ENCODE measurements around the gene PMIS2. TPM values are rescaled to one million over a fixed set of nuclear protein-coding genes. Genes with fewer than 3 reads are reported as not detected.

The PMIS2 gene
- total RNA-seq, 1 donor from 2014 or later, result not detected

GRCh38 chr19:35633727-35634440 lies 47.9 kb downstream of the PMIS2 start:
- Mint-ChIP-seq H3K27ac (ENCODE audit: unreplicated experiment) (no peak overlapping the region), H3K4me3 (ENCODE audit: unreplicated experiment) (no peak overlapping the region), H3K9me3 (ENCODE audit: unreplicated experiment) (no peaks in the 10 kb centered on the region), H3K4me1 (ENCODE audit: low read depth, unreplicated experiment) (peaks cover 2% of the 10 kb centered on the region), H3K36me3 (ENCODE audit: low read depth, unreplicated experiment) (peaks cover 14% of the 10 kb centered on the region), H3K27me3 (ENCODE audit: low read depth, unreplicated experiment) (no peaks in the 10 kb centered on the region)
- no peaks in the 10 kb centered on the region for H3K9me3 ChIP-seq (ENCODE audit: insufficient read depth, low read depth, low read length)
- H2AFZ ChIP-seq (ENCODE audit: low read depth, low read length), result no peak overlapping the region
- no peak overlapping the region for H3K4me3 ChIP-seq (ENCODE audit: insufficient read depth, low read depth, low read length)
- peaks cover 37% of the 10 kb centered on the region for H3K36me3 ChIP-seq (ENCODE audit: insufficient read depth, low read length)
- H3K27me3 ChIP-seq (ENCODE audit: insufficient read depth, low read length), result no peaks in the 10 kb centered on the region
- TF ChIP-seq EZH2 (IDR thresholded peaks at IDR 0.05; ENCODE audit: insufficient read depth, low read length) (no peak), CTCF (IDR thresholded peaks at IDR 0.05; ENCODE audit: insufficient read depth, low read depth, low read length) (no peak)
- FAIRE-seq (no peak), DNase-seq (ENCODE audit: low read depth) (no peak)
- H3K27ac ChIP-seq (ENCODE audit: low read depth, low read length), result no peak overlapping the region
- H3K4me1 ChIP-seq (ENCODE audit: insufficient read depth, low read length), result no peaks in the 10 kb centered on the region
- peaks cover 23% of the 10 kb centered on the region for H3K79me2 ChIP-seq (ENCODE audit: insufficient read depth, low read length)
- no peak overlapping the region for H3K9ac ChIP-seq (ENCODE audit: low read length)
- H4K20me1 ChIP-seq (ENCODE audit: insufficient read depth, low read length), result no peaks in the 10 kb centered on the region
- H3K4me2 ChIP-seq (ENCODE audit: low read length), result no peak overlapping the region

GRCh38 chr19:35636651-35637050 lies 50.7 kb downstream of the PMIS2 start:
- H3K4me1 Mint-ChIP-seq (ENCODE audit: low read depth, unreplicated experiment), result no peaks in the 10 kb centered on the region
- Histone ChIP-seq H3K79me2 (ENCODE audit: insufficient read depth, low read length) (peaks cover under 1% of the 10 kb centered on the region), H2AFZ (ENCODE audit: low read depth, low read length) (no peak overlapping the region), H3K4me3 (ENCODE audit: insufficient read depth, low read depth, low read length) (no peak overlapping the region), H3K36me3 (ENCODE audit: insufficient read depth, low read length) (peaks cover 28% of the 10 kb centered on the region), H4K20me1 (ENCODE audit: insufficient read depth, low read length) (no peaks in the 10 kb centered on the region), H3K4me2 (ENCODE audit: low read length) (no peak overlapping the region), H3K4me1 (ENCODE audit: insufficient read depth, low read length) (peaks cover 4% of the 10 kb centered on the region), H3K9ac (ENCODE audit: low read length) (no peak overlapping the region), H3K27me3 (ENCODE audit: insufficient read depth, low read length) (no peaks in the 10 kb centered on the region), H3K27ac (ENCODE audit: low read depth, low read length) (no peak overlapping the region), H3K9me3 (ENCODE audit: insufficient read depth, low read depth, low read length) (no peaks in the 10 kb centered on the region)
- DNase-seq (ENCODE audit: low read depth) (no peak), FAIRE-seq (no peak)
- TF ChIP-seq EZH2 (IDR thresholded peaks at IDR 0.05; ENCODE audit: insufficient read depth, low read length) (no peak), CTCF (IDR thresholded peaks at IDR 0.05; ENCODE audit: insufficient read depth, low read depth, low read length) (no peak)
- H3K4me3 Mint-ChIP-seq (ENCODE audit: unreplicated experiment), result no peak overlapping the region
- H3K36me3 Mint-ChIP-seq (ENCODE audit: low read depth, unreplicated experiment), result peaks cover 11% of the 10 kb centered on the region
- no peaks in the 10 kb centered on the region for H3K9me3 Mint-ChIP-seq (ENCODE audit: unreplicated experiment)
- H3K27me3 Mint-ChIP-seq (ENCODE audit: low read depth, unreplicated experiment), result no peaks in the 10 kb centered on the region
- H3K27ac Mint-ChIP-seq (ENCODE audit: unreplicated experiment), result no peak overlapping the region

Other genes with a start within 250 kb of the PMIS2 start
- gene FFAR1, start 238.3 kb upstream of the PMIS2 start, total RNA-seq, result not detected in 2 replicates
- gene FFAR3, start 227.7 kb upstream of the PMIS2 start, total RNA-seq, result not detected in 2 replicates
- gene GPR42, start 215.1 kb upstream of the PMIS2 start, total RNA-seq, result not detected in 2 replicates
- gene FFAR2, start 137.9 kb upstream of the PMIS2 start, total RNA-seq, result not detected in 2 replicates
- gene KRTDAP, start 95.7 kb upstream of the PMIS2 start, total RNA-seq, result not detected in 2 replicates
- gene DMKN, start 72.5 kb upstream of the PMIS2 start, total RNA-seq, result 50.7 and 56.9 TPM in 2 replicates
- gene SBSN, start 57.9 kb upstream of the PMIS2 start, total RNA-seq, result 0.18 and 0.38 TPM in 2 replicates
- gene GAPDHS, start 52.7 kb upstream of the PMIS2 start, total RNA-seq, result not detected in 2 replicates
- 68.2 and 69.3 TPM in 2 replicates for gene TMEM147, start 40.5 kb upstream of the PMIS2 start, total RNA-seq
- not detected in 2 replicates for gene ATP4A, start 22.5 kb upstream of the PMIS2 start, total RNA-seq
- gene HAUS5, start 26.6 kb downstream of the PMIS2 start, total RNA-seq, result 5.3 and 6.0 TPM in 2 replicates
- gene RBM42, start 42.9 kb downstream of the PMIS2 start, total RNA-seq, result 102 and 106 TPM in 2 replicates
- 0.45 TPM in 1 of 2 replicates, not detected in the other for gene ETV2, start 55.6 kb downstream of the PMIS2 start, total RNA-seq
- 326 and 344 TPM in 2 replicates for gene COX6B1, start 62.1 kb downstream of the PMIS2 start, total RNA-seq
- 0.18 TPM in 1 of 2 replicates, not detected in the other for gene UPK1A, start 80.3 kb downstream of the PMIS2 start, total RNA-seq
- gene ZBTB32, start 118.4 kb downstream of the PMIS2 start, total RNA-seq, result not detected in 2 replicates
- gene KMT2B, start 131.8 kb downstream of the PMIS2 start, total RNA-seq, result 28.7 and 29.0 TPM in 2 replicates
- gene IGFLR1, start 156.3 kb downstream of the PMIS2 start, total RNA-seq, result 2.0 and 2.4 TPM in 2 replicates
- gene U2AF1L4, start 159.2 kb downstream of the PMIS2 start, total RNA-seq, result 15.7 and 16.6 TPM in 2 replicates
- 97.5 and 100 TPM in 2 replicates for gene PSENEN, start 159.5 kb downstream of the PMIS2 start, total RNA-seq
- gene LIN37, start 162.4 kb downstream of the PMIS2 start, total RNA-seq, result 12.7 and 15.6 TPM in 2 replicates
- 1.2 and 1.9 TPM in 2 replicates for gene HSPB6, start 170.9 kb downstream of the PMIS2 start, total RNA-seq
- 32.9 and 35.6 TPM in 2 replicates for gene PROSER3, start 172.0 kb downstream of the PMIS2 start, total RNA-seq
- gene ARHGAP33, start 189.4 kb downstream of the PMIS2 start, total RNA-seq, result 5.5 and 6.8 TPM in 2 replicates
- not detected in 2 replicates for gene PRODH2, start 226.7 kb downstream of the PMIS2 start, total RNA-seq